Measurements from ENCODE around the gene BRINP1.

Gene BRINP1

GRCh38 chr9:119137479-119137878 lies 231.8 kb downstream of the BRINP1 start:
- no peak for TF ChIP-seq FOXM1 (IDR thresholded peaks at IDR 0.05; ENCODE audit: borderline replicate concordance, low read depth)
- TF ChIP-seq TCF12 (IDR thresholded peaks at IDR 0.05; ENCODE audit: low read depth), result no peak
- TF ChIP-seq NFIC (IDR thresholded peaks at IDR 0.05), result no peak
- no peak for TF ChIP-seq USF1 (IDR thresholded peaks at IDR 0.05)
- no peak for TF ChIP-seq TAF1 (IDR thresholded peaks at IDR 0.05; ENCODE audit: low read depth)
- no peak for TF ChIP-seq MAX (IDR thresholded peaks at IDR 0.05)
- no peak for TF ChIP-seq TEAD4 (IDR thresholded peaks at IDR 0.05)
- no peak for TF ChIP-seq YY1 (IDR thresholded peaks at IDR 0.05; ENCODE audit: low read depth)
- no peak for TF ChIP-seq ZBTB7A (IDR thresholded peaks at IDR 0.05; ENCODE audit: low read depth)
- no peak for TF ChIP-seq CREB1 (IDR thresholded peaks at IDR 0.05; ENCODE audit: low read depth)

- TF ChIP-seq RAD21 (IDR thresholded peaks at IDR 0.05; ENCODE audit: low read depth) (no peak), FOXM1 (IDR thresholded peaks at IDR 0.05; ENCODE audit: borderline replicate concordance, low read depth) (no peak), REST (IDR thresholded peaks at IDR 0.05; ENCODE audit: low read depth) (no peak), MAX (IDR thresholded peaks at IDR 0.05) (no peak), TCF12 (IDR thresholded peaks at IDR 0.05; ENCODE audit: low read depth) (no peak)
Measured at GRCh38 chr9:119126040-119126439, 243.2 kb downstream of the BRINP1 start.

GRCh38 chr9:119121899-119122298 lies 247.3 kb downstream of the BRINP1 start:
- no peak for TF ChIP-seq CREB1 (IDR thresholded peaks at IDR 0.05; ENCODE audit: low read depth)

- TF ChIP-seq TAF1 (IDR thresholded peaks at IDR 0.05; ENCODE audit: low read depth) (no peak), EGR1 (IDR thresholded peaks at IDR 0.05) (no peak), MAX (IDR thresholded peaks at IDR 0.05) (no peak), REST (IDR thresholded peaks at IDR 0.05; ENCODE audit: low read depth) (no peak), FOXM1 (IDR thresholded peaks at IDR 0.05; ENCODE audit: borderline replicate concordance, low read depth) (no peak), NFIC (IDR thresholded peaks at IDR 0.05) (no peak), TEAD4 (IDR thresholded peaks at IDR 0.05) (no peak), YY1 (IDR thresholded peaks at IDR 0.05; ENCODE audit: low read depth) (no peak), CEBPB (IDR thresholded peaks at IDR 0.05) (no peak), ZBTB7A (IDR thresholded peaks at IDR 0.05; ENCODE audit: low read depth) (no peak), EP300 (IDR thresholded peaks at IDR 0.05; ENCODE audit: borderline replicate concordance) (no peak)
Measured at GRCh38 chr9:119117409-119117808, 251.8 kb downstream of the BRINP1 start.
